ENCODE measurements around the gene NOSTRIN.
"Not testable (repeated sequence)": the region's sequence is repeated elsewhere in the genome, so short reads cannot be mapped to it uniquely, and the experiment has no call there.

The NOSTRIN gene

GRCh38 chr2:168819829-168820489, 17.5 kb downstream of the NOSTRIN start:
- no peak for DNase-seq

- DNase-seq, result no peak
Observed at GRCh38 chr2:168821577-168821976, 19.1 kb downstream of the NOSTRIN start.

GRCh38 chr2:168821992-168822391, 19.6 kb downstream of the NOSTRIN start:
- no peak for DNase-seq

DNA sequence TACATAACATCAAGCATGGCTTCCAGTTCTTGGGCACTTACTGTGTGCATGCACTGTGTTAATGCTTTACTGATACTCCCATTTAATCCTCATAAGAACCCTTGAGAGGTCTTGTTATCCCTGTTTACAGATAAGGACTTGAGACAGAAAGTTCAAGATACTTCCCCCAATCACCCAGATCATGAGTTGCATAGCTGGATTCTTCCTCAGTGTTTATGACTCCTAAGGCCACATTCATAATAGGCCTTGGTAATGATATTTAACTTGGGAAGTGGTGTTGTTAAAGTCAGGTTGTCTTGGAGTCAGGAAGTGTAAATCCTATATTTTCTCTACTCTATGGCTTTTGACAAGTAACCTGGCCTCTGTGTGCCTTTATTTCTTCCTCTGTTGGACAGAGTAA, 22.7 kb downstream of the NOSTRIN start:
- DNase-seq, result no peak

- no peak for DNase-seq
Observed at GRCh38 chr2:168830958-168831357, 28.5 kb downstream of the NOSTRIN start.

DNA sequence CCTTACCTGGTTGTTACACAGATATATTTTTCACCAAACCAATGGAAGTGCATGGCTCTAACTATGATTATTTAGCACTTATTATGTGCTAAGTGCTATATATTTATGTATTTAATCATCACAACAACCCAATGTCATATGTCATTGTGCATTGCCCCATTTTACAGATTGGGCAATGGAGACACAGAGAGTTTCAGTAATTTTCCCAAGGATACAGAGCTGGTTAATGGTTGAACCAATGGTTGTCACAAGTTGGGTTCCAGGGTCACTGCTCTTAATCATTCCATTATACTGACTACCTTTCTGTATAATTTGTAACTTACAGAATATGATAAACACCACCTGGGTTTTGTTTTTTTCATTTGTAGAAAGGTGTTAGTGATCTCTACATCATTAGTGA, 29.2 kb downstream of the NOSTRIN start:
- no peak for DNase-seq

GRCh38 chr2:168835969-168836368, 33.5 kb downstream of the NOSTRIN start:
- no peak for DNase-seq

- DNase-seq, result no peak
Observed at GRCh38 chr2:168841445-168841844, 39.0 kb downstream of the NOSTRIN start.

DNA sequence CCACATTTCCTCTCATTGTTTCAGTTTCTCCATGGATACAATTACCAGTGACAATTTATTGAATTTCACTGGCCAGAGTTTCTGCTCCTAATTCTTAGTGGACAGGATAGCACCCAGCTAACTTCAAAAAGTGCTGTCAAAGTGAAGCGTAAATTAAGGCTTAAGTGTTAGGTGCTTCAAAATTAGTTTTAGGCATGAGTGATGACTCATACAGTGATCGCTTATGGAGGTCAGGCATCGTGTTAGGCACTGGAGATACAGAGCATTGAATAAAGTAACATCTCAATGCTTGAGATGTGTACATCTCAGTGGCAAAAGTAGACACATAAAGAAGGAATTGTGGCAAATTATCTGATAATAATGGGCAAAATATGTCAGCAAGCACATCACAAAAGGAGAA, 40.8 kb downstream of the NOSTRIN start:
- DNase-seq, result no peak

DNA sequence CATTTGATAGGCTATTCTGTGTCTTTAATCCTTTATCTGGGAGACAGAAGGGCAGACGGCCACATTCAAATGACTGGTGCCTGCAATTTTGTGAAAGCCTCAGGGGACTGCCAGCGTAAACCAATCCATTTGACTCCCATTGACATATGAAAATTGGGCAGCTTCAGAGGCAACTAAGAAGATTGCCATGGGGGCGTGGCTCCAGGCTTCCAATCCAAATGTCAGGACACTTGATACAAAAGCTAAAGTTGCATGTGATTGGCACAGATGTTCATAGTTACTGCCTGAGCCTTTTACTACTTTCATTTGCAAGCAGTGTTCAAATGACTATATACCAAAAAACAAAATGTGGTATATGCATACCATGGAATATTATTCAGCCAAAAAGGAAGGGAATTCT, 45.8 kb downstream of the NOSTRIN start:
- DNase-seq, result no peak

GRCh38 chr2:168849610-168850009, 47.2 kb downstream of the NOSTRIN start:
- peak; percentile 53 for DNase-seq

DNA sequence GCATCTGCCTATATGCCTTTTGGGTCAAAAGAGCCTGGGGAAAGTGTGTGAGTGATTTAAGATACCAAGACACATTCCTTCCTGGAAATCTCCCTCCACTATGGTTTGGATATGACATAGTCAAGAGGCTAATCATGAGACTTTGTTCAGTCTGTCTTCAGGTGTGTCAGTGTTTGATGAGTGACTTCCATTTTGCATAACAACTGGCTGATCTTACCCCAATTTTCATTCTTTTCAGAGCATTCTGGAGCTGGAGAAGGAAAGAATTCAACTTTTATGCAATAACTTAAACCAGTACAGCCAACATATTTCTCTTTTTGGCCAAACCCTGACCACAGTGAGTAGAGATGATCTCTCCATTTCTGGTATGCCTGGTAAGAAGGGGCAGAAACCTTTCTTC, 48.4 kb downstream of the NOSTRIN start:
- DNase-seq, result no peak

- DNase-seq, result peak; percentile 70
Observed at GRCh38 chr2:168851674-168852320, 49.4 kb downstream of the NOSTRIN start.

DNA sequence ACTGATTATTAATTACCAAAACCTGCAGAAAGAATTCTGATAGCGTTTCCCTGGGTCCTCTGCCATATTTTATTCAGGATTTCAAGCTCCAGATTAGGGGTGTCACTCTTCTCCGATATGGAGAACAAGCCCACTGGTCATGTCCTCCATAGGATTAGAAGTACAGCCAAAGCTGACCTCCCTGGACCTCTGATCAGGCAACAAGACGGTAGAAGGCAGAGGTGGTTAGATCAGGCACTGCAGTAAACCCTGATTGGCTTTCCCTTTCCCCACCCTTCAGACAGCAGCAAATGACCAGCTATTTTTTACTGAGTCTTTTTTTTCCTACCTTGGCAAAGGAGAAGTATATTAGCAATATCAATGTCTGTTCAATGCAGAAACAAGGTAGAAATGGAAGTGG, 50.0 kb downstream of the NOSTRIN start:
- no peak for DNase-seq

GRCh38 chr2:168853471-168853870, 51.0 kb downstream of the NOSTRIN start:
- DNase-seq, result no peak

GRCh38 chr2:168854651-168855050, 52.2 kb downstream of the NOSTRIN start:
- DNase-seq, result no peak

GRCh38 chr2:168855601-168856000, 53.2 kb downstream of the NOSTRIN start:
- DNase-seq, result no peak

DNA sequence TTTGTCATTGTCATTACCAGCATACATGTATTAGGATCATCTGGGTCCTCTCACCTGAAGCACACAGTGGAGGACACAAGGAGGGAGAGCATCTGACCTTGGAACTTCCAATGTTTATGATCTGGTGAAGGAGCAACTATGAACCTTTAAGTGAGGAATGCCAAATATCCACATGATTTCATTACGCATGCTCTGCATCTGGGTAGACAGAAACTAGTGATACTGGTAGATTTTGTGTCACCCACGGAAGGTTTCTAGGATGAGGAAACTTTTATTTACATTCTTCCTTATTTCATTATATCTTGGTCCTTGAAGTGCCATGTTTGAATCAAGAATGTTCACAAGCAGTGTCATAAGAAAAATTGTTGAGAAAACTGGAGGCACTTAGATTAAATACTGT, 55.7 kb downstream of the NOSTRIN start:
- no peak for DNase-seq

- not testable (repeated sequence) for DNase-seq
Observed at GRCh38 chr2:168867164-168867563, 64.7 kb downstream of the NOSTRIN start.

- DNase-seq, result not testable (repeated sequence)
Observed at GRCh38 chr2:168870369-168870768, 67.9 kb downstream of the NOSTRIN start.

DNA sequence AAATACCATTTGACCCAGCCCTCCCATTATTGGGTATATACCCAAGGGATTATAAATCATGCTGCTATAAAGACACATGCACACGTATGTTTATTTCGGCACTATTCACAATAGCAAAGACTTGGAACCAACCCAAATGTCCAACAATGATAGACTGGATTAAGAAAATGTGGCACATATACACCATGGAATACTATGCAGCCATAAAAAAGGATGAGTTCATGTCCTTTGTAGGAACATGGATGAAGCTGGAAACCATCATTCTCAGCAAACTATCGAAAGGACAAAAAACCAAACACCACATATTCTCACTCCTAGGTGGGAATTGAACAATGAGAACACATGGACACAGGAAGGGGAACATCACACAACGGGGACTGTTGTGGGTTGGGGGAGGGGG, 68.4 kb downstream of the NOSTRIN start:
- DNase-seq, result not testable (repeated sequence)

DNA sequence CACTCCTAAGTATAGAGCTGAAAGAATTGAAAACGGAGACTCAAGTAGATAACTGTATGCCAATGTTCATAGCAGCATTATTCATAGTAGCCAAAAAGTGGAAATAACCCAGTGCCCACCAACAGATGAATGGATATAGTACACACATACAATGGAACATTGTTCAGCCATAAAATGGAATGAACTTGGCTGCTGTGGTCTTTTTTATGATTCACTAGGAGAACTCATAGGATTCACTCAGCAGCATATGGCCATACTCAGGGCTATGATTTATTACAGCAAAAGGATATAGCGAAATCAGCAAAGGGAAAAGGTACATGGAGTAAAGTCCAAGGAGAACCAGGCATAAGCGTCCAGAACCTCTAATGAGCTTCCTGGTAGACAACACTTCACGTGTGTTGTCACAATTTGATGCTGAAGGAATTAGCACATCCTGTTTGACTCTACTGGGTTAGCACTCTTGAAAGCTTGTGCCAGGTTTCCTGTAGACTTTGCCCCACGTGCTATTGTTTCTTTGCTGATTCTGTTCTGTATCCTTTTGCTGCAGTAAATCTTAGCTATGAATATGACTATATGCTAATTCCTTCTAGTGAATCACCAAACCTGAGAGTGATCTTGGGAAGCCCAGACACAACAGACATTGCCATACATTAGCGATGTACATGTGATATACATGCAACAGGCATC, 72.1 kb downstream of the NOSTRIN start:
- DNase-seq, result no peak

GRCh38 chr2:168882163-168882562, 79.7 kb downstream of the NOSTRIN start:
- DNase-seq, result not testable (repeated sequence)

- peak; percentile 0 for DNase-seq
Observed at GRCh38 chr2:168884975-168885374, 82.5 kb downstream of the NOSTRIN start.
